NCI-H1436 (cell line): ENCODE results near the gene ZDHHC19.
"Not testable (repeated sequence)": the region's sequence is repeated elsewhere in the genome, so short reads cannot be mapped to it uniquely, and the experiment has no call there.

ENCODE experiments used
- DNase-seq: peaks from one replicate; lab custom pipeline; 2025; lab: John Stamatoyannopoulos, UW

ZDHHC19 gene

DNA sequence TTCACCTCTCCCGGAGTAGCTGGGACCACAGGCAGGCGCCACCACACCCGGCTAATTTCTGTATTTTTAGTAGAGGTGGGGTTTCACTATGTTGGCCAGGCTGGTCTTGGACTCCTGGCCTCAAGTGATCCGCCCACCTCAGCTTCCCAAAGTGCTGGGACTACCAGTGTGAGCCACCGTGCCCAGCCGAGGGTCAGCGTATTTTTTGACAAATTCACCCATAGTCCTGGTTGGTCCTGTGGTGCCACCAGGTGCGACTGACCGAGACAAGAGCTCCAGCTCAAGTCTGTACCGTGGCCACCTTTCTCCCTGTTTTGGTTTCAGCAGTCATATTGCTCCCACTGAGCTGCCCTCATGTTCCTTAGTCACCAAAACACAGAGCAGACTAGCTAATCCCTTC is 13.9 kb upstream of the ZDHHC19 start:
- no peak for DNase-seq

DNA sequence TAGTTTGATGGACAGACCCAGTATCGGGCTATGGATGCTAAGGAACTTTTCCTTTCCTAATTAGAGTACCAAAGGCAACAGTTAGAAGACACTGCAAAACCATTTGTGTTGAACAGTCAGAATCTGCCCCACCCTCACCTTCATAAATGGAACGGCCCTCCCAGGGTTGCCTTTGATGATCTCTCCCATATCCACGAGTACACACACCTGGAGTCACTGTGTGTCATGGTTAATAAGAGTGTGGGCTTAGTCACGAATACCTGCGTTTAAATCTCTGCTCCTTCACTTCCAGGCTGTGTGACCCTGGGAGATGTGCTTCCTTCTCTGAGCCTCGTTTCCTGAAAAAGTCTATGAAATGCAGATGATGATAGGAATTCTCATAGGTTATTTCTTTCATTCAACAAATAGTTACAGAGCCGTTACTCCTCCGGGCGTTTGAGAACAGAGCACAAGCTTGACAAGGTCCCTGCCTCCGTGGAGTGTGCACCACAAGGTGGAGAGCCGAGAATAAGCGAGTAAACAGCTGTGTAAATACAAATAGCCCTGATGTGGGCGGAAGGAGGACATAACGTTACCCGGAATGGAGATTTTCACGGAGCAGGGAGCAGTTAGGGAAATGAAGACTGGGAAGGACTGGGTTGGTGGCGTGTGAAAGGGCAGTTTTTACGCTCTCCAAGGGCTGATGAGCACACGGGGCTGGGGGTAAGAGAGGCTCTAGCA is 11.8 kb upstream of the ZDHHC19 start:
- no peak for DNase-seq

GRCh38 chr3:196220991-196221390 is 9.8 kb upstream of the ZDHHC19 start:
- no peak for DNase-seq

GRCh38 chr3:196220587-196220986 is 9.4 kb upstream of the ZDHHC19 start:
- no peak for DNase-seq

DNA sequence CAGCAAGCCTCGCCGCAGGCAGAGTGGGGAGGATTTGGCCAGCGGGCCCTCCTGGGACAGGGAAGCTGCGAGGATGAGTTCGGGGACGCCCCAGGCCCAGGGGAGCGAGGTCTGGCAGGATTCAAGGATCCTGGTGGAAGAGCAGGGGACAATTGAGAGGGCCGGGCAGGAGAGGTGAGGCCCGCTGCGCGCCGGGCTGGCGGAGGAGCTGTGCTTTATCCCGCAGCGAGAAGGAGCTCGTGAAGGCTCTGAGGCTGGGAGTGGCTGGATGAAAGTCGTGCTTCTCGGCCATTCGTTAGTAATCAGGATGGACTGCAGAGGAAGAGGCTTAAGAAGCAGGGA is 8.7 kb upstream of the ZDHHC19 start:
- no peak for DNase-seq

- peak; percentile 83 for DNase-seq
Measured at GRCh38 chr3:196219194-196219969, 8.2 kb upstream of the ZDHHC19 start.

GRCh38 chr3:196218155-196218712 is 7.0 kb upstream of the ZDHHC19 start:
- DNase-seq, result no peak

GRCh38 chr3:196217307-196218154 is 6.3 kb upstream of the ZDHHC19 start:
- no peak for DNase-seq

DNA sequence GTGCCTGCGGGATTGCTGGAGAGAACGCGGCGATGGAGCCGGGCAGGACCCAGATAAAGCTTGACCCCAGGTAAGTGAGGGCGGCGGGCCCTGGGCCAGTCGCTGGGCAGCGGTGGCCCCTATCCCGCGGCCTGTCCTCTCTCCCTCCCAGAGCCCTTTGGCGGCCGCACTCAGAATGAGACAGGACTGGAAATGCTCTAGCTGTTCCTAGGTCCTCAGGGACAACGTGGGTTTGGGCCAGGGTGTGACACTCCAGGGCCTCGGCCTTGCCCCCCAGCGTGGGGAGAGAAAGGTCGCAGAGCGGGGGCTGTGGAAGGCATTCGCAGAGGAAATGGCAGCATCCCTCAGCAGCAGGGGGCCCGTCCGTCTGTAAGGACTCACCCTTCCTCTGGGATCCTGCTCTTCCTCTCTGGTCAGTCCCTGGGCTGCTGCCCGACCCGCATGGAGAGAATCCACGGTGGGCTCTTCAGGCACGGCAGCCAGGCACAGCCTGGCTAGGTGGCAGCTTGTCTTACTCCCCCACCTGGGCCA is 5.5 kb upstream of the ZDHHC19 start:
- no peak for DNase-seq

- no peak for DNase-seq
Measured at GRCh38 chr3:196216089-196216564, 4.9 kb upstream of the ZDHHC19 start, which contains the start of gene SLC51A. Gene SLC51A, plus strand, starts transcription at chr3:196216534. Its CDS starts 179 bp downstream, at chr3:196216713.

GRCh38 chr3:196215493-196216020 is 4.4 kb upstream of the ZDHHC19 start:
- no peak for DNase-seq

DNA sequence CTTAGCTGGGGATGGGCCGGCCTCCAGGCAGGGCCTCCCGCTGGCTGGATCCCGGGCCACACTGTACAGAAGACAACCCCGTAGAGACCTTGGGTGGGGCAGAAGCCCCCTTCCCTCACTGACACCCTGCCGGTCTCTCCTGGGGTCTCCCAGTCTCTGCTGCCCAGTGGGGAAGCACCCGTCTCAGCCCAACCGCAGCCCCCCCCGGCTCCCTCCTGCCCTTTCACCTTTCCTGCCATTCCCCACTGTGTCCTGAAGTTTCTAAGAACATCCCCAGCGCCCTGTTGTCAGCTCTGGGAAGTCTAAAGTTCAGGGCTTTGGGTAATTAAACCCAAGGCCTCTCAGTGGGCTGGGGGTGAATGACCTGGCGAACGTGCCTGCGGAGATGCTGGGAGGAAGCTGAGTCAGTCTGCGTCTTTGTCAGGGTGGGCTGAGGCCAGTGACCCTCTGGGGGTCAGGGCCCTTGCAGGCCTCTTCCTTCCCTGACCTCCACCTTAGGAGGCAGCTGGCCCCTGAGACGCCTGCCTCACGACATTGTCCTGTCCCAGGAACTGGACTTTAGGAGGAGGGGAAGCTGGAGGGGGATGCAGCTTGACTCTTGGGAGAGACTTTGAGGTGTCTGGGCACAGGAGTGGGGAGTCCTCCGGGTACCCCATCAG is 3.7 kb upstream of the ZDHHC19 start:
- DNase-seq, result no peak

- not testable (repeated sequence) for DNase-seq
Measured at GRCh38 chr3:196209944-196210672, 1.1 kb downstream of the ZDHHC19 start.

- no peak for DNase-seq
Measured at GRCh38 chr3:196208942-196209695, 2.1 kb downstream of the ZDHHC19 start.

GRCh38 chr3:196207833-196208607 is 3.2 kb downstream of the ZDHHC19 start:
- DNase-seq, result no peak

DNA sequence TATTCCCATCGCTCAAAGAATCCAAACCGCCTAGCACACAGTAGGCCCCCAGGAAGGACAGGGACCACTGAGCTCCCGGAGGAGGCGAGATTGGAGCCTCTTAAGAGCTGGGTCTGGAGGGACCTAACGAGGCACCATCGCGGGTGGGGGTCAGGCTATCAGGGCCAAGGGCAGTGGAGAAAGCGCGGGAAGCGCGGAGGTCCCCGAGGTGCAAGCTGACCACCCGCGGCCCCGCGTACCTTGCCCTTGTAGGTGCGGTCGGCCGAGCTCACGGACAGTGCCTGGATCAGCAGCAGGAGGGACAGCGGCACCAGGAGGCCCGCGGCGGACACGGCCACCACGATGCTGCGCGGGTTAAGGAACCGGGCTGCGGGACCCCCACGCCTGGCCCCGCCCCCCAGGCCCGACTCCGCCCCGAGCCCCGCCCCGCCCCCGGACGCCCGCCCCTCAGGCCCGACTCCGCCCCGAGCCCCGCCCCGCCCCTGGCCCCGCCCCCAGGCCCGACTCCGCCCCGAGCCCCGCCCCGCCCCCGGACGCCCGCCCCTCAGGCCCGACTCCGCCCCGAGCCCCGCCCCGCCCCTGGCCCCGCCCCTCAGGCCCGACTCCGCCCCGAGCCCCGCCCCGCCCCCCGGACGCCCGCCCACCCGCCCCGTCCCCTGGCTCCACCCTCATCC is 3.9 kb downstream of the ZDHHC19 start:
- no peak for DNase-seq

- not testable (repeated sequence) for DNase-seq
Measured at GRCh38 chr3:196205442-196206205, 5.6 kb downstream of the ZDHHC19 start.
